Mesenchymal stem cell (in vitro differentiated cells and primary cell): Measurements from ENCODE around the gene NTSR1.

ENCODE experiments used
- DNase-seq: peaks from one replicate; pipeline ENCODE4 v3.0.0-alpha.2; 2013
- H2AFZ ChIP-seq: one replicate; pipeline ENCODE4 v1.6.1; 2013; ENCODE audit warnings: low read depth, mild to moderate bottlenecking, control low read depth, inconsistent platforms, low read length, moderate library complexity
- H2AK5ac ChIP-seq: 2 replicates; pipeline ENCODE4 v1.6.1; 2013; ENCODE audit warnings: low read length, moderate library complexity, mild to moderate bottlenecking, inconsistent platforms; ENCODE audit not compliant: severe bottlenecking
- H2BK120ac ChIP-seq: one replicate; pipeline ENCODE4 v1.6.1; 2013; ENCODE audit warnings: low read depth, mild to moderate bottlenecking, inconsistent platforms, low read length, moderate library complexity
- H2BK12ac ChIP-seq, 2 experiments: one replicate each; pipeline ENCODE4 v1.6.1; 2013; ENCODE audit warnings: inconsistent platforms in 2 of 2, low read length in 2 of 2, mild to moderate bottlenecking in 2 of 2, moderate library complexity in 2 of 2, control low read depth in 1 of 2
- H2BK15ac ChIP-seq: one replicate; pipeline ENCODE4 v1.6.1; 2013; ENCODE audit warnings: mild to moderate bottlenecking, low read depth, inconsistent platforms; ENCODE audit not compliant: poor library complexity, severe bottlenecking
- H2BK5ac ChIP-seq: 2 replicates; pipeline ENCODE4 v1.6.1; 2013; ENCODE audit warnings: low read depth, mild to moderate bottlenecking, low read length, control low read depth, inconsistent platforms; ENCODE audit not compliant: poor library complexity, severe bottlenecking
- H3K14ac ChIP-seq, 2 experiments: one replicate each; pipeline ENCODE4 v1.6.1; 2013; ENCODE audit warnings: inconsistent platforms in 2 of 2, low read length in 2 of 2, control low read depth in 1 of 2, mild to moderate bottlenecking in 1 of 2, moderate library complexity in 1 of 2
- H3K18ac ChIP-seq, 2 experiments: one replicate each; pipeline ENCODE4 v1.6.1; 2013; ENCODE audit warnings: inconsistent platforms in 2 of 2, low read length in 2 of 2, control low read depth in 1 of 2, low read depth in 1 of 2, mild to moderate bottlenecking in 1 of 2
- H3K23ac ChIP-seq, 2 experiments: one replicate each; pipeline ENCODE4 v1.6.1; 2013; ENCODE audit warnings: inconsistent platforms in 2 of 2, low read length in 2 of 2, mild to moderate bottlenecking in 2 of 2, moderate library complexity in 2 of 2, control low read depth in 1 of 2
- H3K27ac ChIP-seq: 2 replicates; pipeline ENCODE4 v1.5.1; 2013; ENCODE audit warnings: mild to moderate bottlenecking, moderate library complexity, low read length, control low read depth, inconsistent platforms; ENCODE audit not compliant: poor library complexity, severe bottlenecking
- H3K27me3 ChIP-seq, 2 experiments: 2 replicates each; pipeline versions ENCODE4 v1.6.1 to v1.7.0; 2013; ENCODE audit warnings: low read length in 2 of 2, mild to moderate bottlenecking in 2 of 2, moderate library complexity in 2 of 2, control low read depth in 1 of 2, inconsistent platforms in 1 of 2; ENCODE audit not compliant: control insufficient read depth in 1 of 2, insufficient read depth in 1 of 2
- H3K36me3 ChIP-seq, 2 experiments: 2 replicates each; pipeline versions ENCODE4 v1.6.1 to v1.7.0; 2013; ENCODE audit warnings: low read length in 2 of 2, control low read depth in 1 of 2, inconsistent platforms in 1 of 2, low read depth in 1 of 2, mild to moderate bottlenecking in 1 of 2; ENCODE audit not compliant: insufficient read depth in 2 of 2, control insufficient read depth in 1 of 2
- H3K4ac ChIP-seq, 2 experiments: one replicate each; pipeline ENCODE4 v1.6.1; 2013; ENCODE audit warnings: inconsistent platforms in 2 of 2, low read length in 2 of 2, mild to moderate bottlenecking in 2 of 2, moderate library complexity in 2 of 2, control low read depth in 1 of 2, low read depth in 1 of 2
- H3K4me1 ChIP-seq: 2 replicates; pipeline ENCODE4 v1.6.1; 2013; ENCODE audit warnings: low read depth, low read length, control low read depth; ENCODE audit not compliant: control insufficient read depth, insufficient read depth
- H3K4me2 ChIP-seq: 2 replicates; pipeline ENCODE4 v1.6.1; 2013; ENCODE audit warnings: low read length, mild to moderate bottlenecking, inconsistent platforms; ENCODE audit not compliant: poor library complexity, severe bottlenecking
- H3K4me3 ChIP-seq, 2 experiments: 2 replicates each; pipeline versions ENCODE4 v1.5.1 to v1.7.0; 2013; ENCODE audit warnings: low read length in 2 of 2, mild to moderate bottlenecking in 2 of 2, control low read depth in 1 of 2, low read depth in 1 of 2; ENCODE audit not compliant: insufficient read depth in 1 of 2
- H3K79me1 ChIP-seq: replicated peaks from 2 replicates; pipeline ENCODE4 v1.6.1; 2013; ENCODE audit warnings: mild to moderate bottlenecking, control low read depth, low read length, inconsistent platforms; ENCODE audit not compliant: poor library complexity, severe bottlenecking
- H3K9ac ChIP-seq: 2 replicates; pipeline ENCODE4 v1.7.0; 2013; ENCODE audit warnings: mild to moderate bottlenecking, low read length, moderate library complexity
- H3K9me3 ChIP-seq: 2 replicates; pipeline ENCODE4 v1.7.0; 2013; ENCODE audit warnings: mild to moderate bottlenecking, low read length; ENCODE audit not compliant: control insufficient read depth
- H4K8ac ChIP-seq: one replicate; pipeline ENCODE4 v1.6.1; 2013; ENCODE audit warnings: inconsistent platforms, mild to moderate bottlenecking, low read length, moderate library complexity
- H4K91ac ChIP-seq: one replicate; pipeline ENCODE4 v1.6.1; 2013; ENCODE audit warnings: mild to moderate bottlenecking, low read length, inconsistent platforms
- WGBS: methylation state at CpG from one replicate; pipeline ENCODE4 v1.1.7; 2013; ENCODE audit warnings: mixed read lengths; 5-methylcytosine and 5-hydroxymethylcytosine counted together

The NTSR1 gene

GRCh38 chr20:62717933-62718332, 9.3 kb downstream of the NTSR1 start:
- H2AK5ac ChIP-seq = no peak overlapping the region
- H3K14ac ChIP-seq = no peak overlapping the region
- peaks cover 31 to 45% of the 10 kb centered on the region in 2 experiments for H3K27me3 ChIP-seq
- no peaks in the 10 kb centered on the region for H3K36me3 ChIP-seq
- H3K18ac ChIP-seq = no peak overlapping the region
- no peak overlapping the region for H4K8ac ChIP-seq
- H3K23ac ChIP-seq = no peak overlapping the region
- H3K4me1 ChIP-seq = peaks cover 6% of the 10 kb centered on the region
- no peak overlapping the region for H2BK5ac ChIP-seq
- no peak for DNase-seq
- no peak overlapping the region for H3K9ac ChIP-seq
- H2AFZ ChIP-seq = no peak overlapping the region
- H2BK12ac ChIP-seq = no peak overlapping the region
- H4K91ac ChIP-seq = no peak overlapping the region
- H3K4ac ChIP-seq = no peak overlapping the region
- no peak overlapping the region for H2BK120ac ChIP-seq
- H3K27ac ChIP-seq = no peak overlapping the region
- H3K9me3 ChIP-seq = peaks cover 20% of the 10 kb centered on the region
- no peak overlapping the region for H2BK15ac ChIP-seq
- H3K4me3 ChIP-seq = no peak overlapping the region
- 87% methylated on average over 18 of the region's 18 CpGs for WGBS
- H3K79me1 ChIP-seq = no peaks in the 10 kb centered on the region
- H3K4me2 ChIP-seq = no peak overlapping the region

DNA sequence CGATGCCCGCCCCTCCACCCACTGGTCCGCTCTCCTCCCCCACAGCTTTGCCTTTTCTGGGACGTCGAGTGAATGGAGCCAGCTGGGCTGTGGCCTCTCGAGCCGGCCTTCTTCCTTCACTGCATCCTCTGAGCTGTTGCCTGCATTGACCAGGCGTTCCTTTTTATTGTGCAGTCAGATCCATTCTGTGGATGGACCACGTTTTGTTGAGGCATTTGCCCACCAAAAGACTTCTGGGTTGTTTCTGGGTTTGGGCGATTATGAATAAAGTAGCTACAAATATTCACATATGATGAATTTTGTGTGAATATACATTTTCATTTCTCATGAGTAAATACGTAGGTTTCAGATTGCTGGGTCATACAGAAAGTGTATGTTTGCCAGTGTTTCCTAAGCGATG, 9.9 kb downstream of the NTSR1 start:
- no peak overlapping the region for H3K27ac ChIP-seq
- no peak overlapping the region for H3K4me3 ChIP-seq
- H3K4ac ChIP-seq = no peak overlapping the region
- H2BK5ac ChIP-seq = no peak overlapping the region
- DNase-seq = no peak
- no peak overlapping the region for H2AFZ ChIP-seq
- H3K23ac ChIP-seq = no peak overlapping the region
- H2BK12ac ChIP-seq = no peak overlapping the region
- H3K14ac ChIP-seq = no peak overlapping the region
- no peak overlapping the region for H4K8ac ChIP-seq
- H3K79me1 ChIP-seq = no peaks in the 10 kb centered on the region
- peaks cover 33 to 51% of the 10 kb centered on the region in 2 experiments for H3K27me3 ChIP-seq
- no peak overlapping the region for H3K4me2 ChIP-seq
- peaks cover 20% of the 10 kb centered on the region for H3K9me3 ChIP-seq
- WGBS = 72% methylated on average over 9 of the region's 12 CpGs
- H2BK120ac ChIP-seq = no peak overlapping the region
- no peak overlapping the region for H3K18ac ChIP-seq
- H3K9ac ChIP-seq = no peak overlapping the region
- no peak overlapping the region for H2AK5ac ChIP-seq
- H3K4me1 ChIP-seq = peaks cover 10% of the 10 kb centered on the region
- H3K36me3 ChIP-seq = no peaks in the 10 kb centered on the region
- no peak overlapping the region for H4K91ac ChIP-seq
- no peak overlapping the region for H2BK15ac ChIP-seq

- 76% methylated on average over 12 of the region's 12 CpGs for WGBS
- H2AFZ ChIP-seq = no peak overlapping the region
- H3K23ac ChIP-seq = no peak overlapping the region
- no peak overlapping the region for H2BK120ac ChIP-seq
- H3K27me3 ChIP-seq = peaks cover 37 to 55% of the 10 kb centered on the region in 2 experiments
- peaks cover 18% of the 10 kb centered on the region for H3K9me3 ChIP-seq
- no peak overlapping the region for H2BK5ac ChIP-seq
- no peak overlapping the region for H4K8ac ChIP-seq
- H2BK12ac ChIP-seq = no peak overlapping the region
- H3K4ac ChIP-seq = no peak overlapping the region
- no peak overlapping the region for H2BK15ac ChIP-seq
- H3K4me3 ChIP-seq = no peak overlapping the region
- no peak overlapping the region for H3K14ac ChIP-seq
- no peak overlapping the region for H4K91ac ChIP-seq
- no peaks in the 10 kb centered on the region for H3K36me3 ChIP-seq
- H3K9ac ChIP-seq = no peak overlapping the region
- H3K4me2 ChIP-seq = no peak overlapping the region
- peaks cover 12% of the 10 kb centered on the region for H3K4me1 ChIP-seq
- H3K18ac ChIP-seq = no peak overlapping the region
- no peak overlapping the region for H3K27ac ChIP-seq
- no peaks in the 10 kb centered on the region for H3K79me1 ChIP-seq
- H2AK5ac ChIP-seq = no peak overlapping the region
- DNase-seq = no peak
These were observed 10.8 kb downstream of the NTSR1 start for GRCh38 chr20:62719250-62719935.

GRCh38 chr20:62721511-62722370, 13.1 kb downstream of the NTSR1 start:
- no peaks in the 10 kb centered on the region for H3K36me3 ChIP-seq
- WGBS = 70% methylated on average over 7 of the region's 7 CpGs
- H3K4me2 ChIP-seq = no peak overlapping the region
- H4K91ac ChIP-seq = no peak overlapping the region
- no peaks in the 10 kb centered on the region for H3K79me1 ChIP-seq
- H3K4me3 ChIP-seq = no peak overlapping the region
- no peak overlapping the region for H4K8ac ChIP-seq
- DNase-seq = no peak
- H3K27me3 ChIP-seq = peaks cover 53 to 60% of the 10 kb centered on the region in 2 experiments
- no peak overlapping the region for H2BK12ac ChIP-seq
- no peak overlapping the region for H3K18ac ChIP-seq
- no peak overlapping the region for H3K27ac ChIP-seq
- no peak overlapping the region for H3K14ac ChIP-seq
- H3K23ac ChIP-seq = no peak overlapping the region
- H3K4me1 ChIP-seq = peaks cover 6% of the 10 kb centered on the region
- peaks cover 16% of the 10 kb centered on the region for H3K9me3 ChIP-seq
- H2AFZ ChIP-seq = no peak overlapping the region
- no peak overlapping the region for H2BK5ac ChIP-seq
- H2AK5ac ChIP-seq = no peak overlapping the region
- no peak overlapping the region for H3K4ac ChIP-seq
- no peak overlapping the region for H3K9ac ChIP-seq
- no peak overlapping the region for H2BK120ac ChIP-seq
- no peak overlapping the region for H2BK15ac ChIP-seq
